ENCODE measurements around the gene SEMA5A. TPM values are rescaled to one million over a fixed set of nuclear protein-coding genes. Genes with fewer than 3 reads are reported as not detected.
A peak's percentile ranks its signal among the peaks of the same experiment; 100 is the strongest.

Gene SEMA5A
- total RNA-seq, 1 donor from 2014 or later: 9.3 TPM

DNA sequence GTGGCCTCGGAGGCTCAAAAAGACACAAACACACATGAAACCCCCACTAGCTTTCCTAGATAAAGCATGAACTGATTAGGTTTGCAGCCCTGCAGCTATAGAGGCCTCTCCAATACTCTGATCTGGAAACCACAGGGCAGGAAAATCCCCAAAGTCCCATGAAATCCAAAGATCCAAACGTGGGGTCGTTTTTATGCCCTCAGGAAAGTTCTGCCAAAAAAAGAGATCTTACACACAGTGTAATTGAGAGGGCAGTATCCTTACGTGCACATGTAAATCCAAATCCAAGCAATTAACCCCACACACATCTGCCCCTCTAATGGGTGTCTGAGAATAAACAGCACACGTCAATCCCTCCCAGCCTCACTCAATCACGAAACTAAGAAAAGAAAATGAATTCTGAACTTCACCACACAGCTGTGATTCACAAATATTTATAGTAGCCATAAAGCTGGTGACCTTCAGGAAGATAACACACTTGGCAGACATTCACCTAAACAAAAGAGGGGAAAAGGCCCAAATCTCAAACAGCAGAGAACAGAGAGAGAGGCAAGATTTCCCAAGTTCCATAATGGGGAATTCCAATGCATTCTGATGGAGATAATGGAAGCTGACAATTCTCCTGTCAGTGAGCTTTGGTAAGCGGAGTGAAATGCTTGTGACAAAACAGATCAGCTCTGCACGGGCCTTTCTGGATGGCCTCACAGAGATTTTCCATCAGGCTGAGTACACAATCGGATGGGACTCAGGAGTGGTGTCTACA is 114.2 kb downstream of the SEMA5A start:
- intact Hi-C loops (cut with DNase I): no loop called here
- peak overlapping the region; percentile 37 for H3K27ac ChIP-seq
- H3K4me1 ChIP-seq: peaks cover 14% of the 10 kb centered on the region
- DNase-seq (ENCODE audit: extremely low spot score in 2 of 2): no peak
- H3K4me3 ChIP-seq: no peak overlapping the region
- H3K9me3 ChIP-seq: no peaks in the 10 kb centered on the region
- H3K36me3 ChIP-seq: no peaks in the 10 kb centered on the region
- TF ChIP-seq POLR2A (IDR thresholded peaks at IDR 0.05) (no peak), POLR2AphosphoS5 (IDR thresholded peaks at IDR 0.05; ENCODE audit: insufficient read depth in 1 of 2, low read depth in 1 of 2) (no peak)
- TF ChIP-seq, protein P1, sequence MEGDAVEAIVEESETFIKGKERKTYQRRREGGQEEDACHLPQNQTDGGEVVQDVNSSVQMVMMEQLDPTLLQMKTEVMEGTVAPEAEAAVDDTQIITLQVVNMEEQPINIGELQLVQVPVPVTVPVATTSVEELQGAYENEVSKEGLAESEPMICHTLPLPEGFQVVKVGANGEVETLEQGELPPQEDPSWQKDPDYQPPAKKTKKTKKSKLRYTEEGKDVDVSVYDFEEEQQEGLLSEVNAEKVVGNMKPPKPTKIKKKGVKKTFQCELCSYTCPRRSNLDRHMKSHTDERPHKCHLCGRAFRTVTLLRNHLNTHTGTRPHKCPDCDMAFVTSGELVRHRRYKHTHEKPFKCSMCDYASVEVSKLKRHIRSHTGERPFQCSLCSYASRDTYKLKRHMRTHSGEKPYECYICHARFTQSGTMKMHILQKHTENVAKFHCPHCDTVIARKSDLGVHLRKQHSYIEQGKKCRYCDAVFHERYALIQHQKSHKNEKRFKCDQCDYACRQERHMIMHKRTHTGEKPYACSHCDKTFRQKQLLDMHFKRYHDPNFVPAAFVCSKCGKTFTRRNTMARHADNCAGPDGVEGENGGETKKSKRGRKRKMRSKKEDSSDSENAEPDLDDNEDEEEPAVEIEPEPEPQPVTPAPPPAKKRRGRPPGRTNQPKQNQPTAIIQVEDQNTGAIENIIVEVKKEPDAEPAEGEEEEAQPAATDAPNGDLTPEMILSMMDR (IDR thresholded peaks at IDR 0.05): no peak
- H3K27me3 ChIP-seq: no peaks in the 10 kb centered on the region

DNA sequence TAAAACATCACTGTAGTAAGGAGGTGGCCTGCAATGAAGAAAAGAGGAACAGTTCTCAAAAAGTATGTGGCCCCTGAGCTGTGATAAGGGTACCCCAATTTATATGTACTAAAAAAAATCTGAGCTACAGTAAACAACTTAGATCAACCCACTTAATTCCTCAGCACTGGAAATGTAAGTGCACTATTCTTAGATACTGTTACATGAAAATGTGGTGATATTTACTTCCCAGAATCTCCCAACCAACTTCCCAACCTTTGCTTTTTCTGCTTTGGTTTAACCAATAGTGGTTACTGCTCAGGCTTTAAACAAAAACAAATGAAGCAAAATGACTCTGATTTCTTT is 114.8 kb downstream of the SEMA5A start:
- peaks cover 14% of the 10 kb centered on the region for H3K4me1 ChIP-seq
- H3K9me3 ChIP-seq: no peaks in the 10 kb centered on the region
- TF ChIP-seq POLR2A (IDR thresholded peaks at IDR 0.05) (no peak), POLR2AphosphoS5 (IDR thresholded peaks at IDR 0.05; ENCODE audit: insufficient read depth in 1 of 2, low read depth in 1 of 2) (no peak)
- TF ChIP-seq, protein P1 (IDR thresholded peaks at IDR 0.05): no peak
- no peaks in the 10 kb centered on the region for H3K36me3 ChIP-seq
- H3K4me3 ChIP-seq: no peak overlapping the region
- intact Hi-C loops (cut with DNase I): no loop called here
- DNase-seq (ENCODE audit: extremely low spot score in 2 of 2): no peak
- H3K27ac ChIP-seq: peak overlapping the region; percentile 37
- no peaks in the 10 kb centered on the region for H3K27me3 ChIP-seq

DNA sequence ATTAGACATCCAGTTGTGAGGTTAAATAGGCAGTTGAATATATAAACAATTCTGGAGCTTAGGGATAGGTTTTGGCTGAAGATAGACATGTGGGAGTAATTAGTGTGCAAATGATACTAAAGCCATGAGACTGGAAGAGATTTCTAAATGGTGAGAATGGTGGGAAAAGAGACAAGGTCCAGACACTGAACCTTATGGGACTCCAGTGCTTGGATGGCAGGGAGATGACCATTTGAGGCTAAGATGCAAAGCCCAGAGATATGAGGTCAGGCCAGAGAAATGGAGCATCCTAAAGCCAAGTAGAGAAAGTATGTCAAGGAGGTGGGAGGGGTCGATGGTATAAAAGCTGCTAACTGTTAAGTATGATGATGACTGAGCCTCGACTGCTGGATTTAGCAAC is 115.6 kb downstream of the SEMA5A start:
- Histone ChIP-seq H3K36me3 (no peaks in the 10 kb centered on the region), H3K27ac (no peak overlapping the region), H3K27me3 (no peaks in the 10 kb centered on the region), H3K4me1 (peaks cover 14% of the 10 kb centered on the region), H3K4me3 (no peak overlapping the region), H3K9me3 (no peaks in the 10 kb centered on the region)
- intact Hi-C loops (cut with DNase I): no loop called here
- no peak for DNase-seq (ENCODE audit: extremely low spot score in 2 of 2)
- TF ChIP-seq, protein P1 (IDR thresholded peaks at IDR 0.05): no peak
- TF ChIP-seq POLR2AphosphoS5 (IDR thresholded peaks at IDR 0.05; ENCODE audit: insufficient read depth in 1 of 2, low read depth in 1 of 2): no peak
- TF ChIP-seq POLR2A (IDR thresholded peaks at IDR 0.05): no peak

DNA sequence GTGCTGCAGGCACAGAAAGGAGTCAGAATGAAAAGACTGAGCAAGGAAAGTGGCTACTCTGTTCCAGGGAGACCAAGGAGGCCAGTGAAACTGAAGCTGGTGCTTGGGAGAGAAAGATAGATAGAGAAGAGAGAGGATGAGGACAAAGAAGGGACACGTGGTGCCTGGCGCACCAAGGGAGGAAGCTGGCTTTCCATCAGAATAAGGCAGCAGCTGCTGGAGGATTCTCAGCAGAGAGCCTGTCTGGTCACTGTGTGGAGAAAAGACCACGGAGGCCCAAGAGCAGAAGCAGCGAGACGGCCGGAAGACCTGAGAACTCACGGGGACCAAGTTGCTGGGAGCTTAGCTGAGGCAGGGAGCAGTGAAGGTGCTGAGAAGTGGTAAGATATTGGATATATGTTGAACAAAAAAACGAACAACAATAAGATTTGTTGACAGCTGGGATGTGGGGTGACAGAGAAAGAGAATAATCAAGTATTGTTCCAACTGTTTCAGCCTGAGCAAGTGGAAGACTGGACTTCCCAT is 116.1 kb downstream of the SEMA5A start:
- Histone ChIP-seq H3K36me3 (no peaks in the 10 kb centered on the region), H3K27ac (no peak overlapping the region), H3K4me3 (no peak overlapping the region), H3K27me3 (no peaks in the 10 kb centered on the region), H3K9me3 (no peaks in the 10 kb centered on the region), H3K4me1 (peaks cover 14% of the 10 kb centered on the region)
- no peak for DNase-seq (ENCODE audit: extremely low spot score in 2 of 2)
- intact Hi-C loops (cut with DNase I): no loop called here
- TF ChIP-seq POLR2A (IDR thresholded peaks at IDR 0.05) (no peak), POLR2AphosphoS5 (IDR thresholded peaks at IDR 0.05; ENCODE audit: insufficient read depth in 1 of 2, low read depth in 1 of 2) (no peak)
- TF ChIP-seq, protein P1 (IDR thresholded peaks at IDR 0.05): no peak

DNA sequence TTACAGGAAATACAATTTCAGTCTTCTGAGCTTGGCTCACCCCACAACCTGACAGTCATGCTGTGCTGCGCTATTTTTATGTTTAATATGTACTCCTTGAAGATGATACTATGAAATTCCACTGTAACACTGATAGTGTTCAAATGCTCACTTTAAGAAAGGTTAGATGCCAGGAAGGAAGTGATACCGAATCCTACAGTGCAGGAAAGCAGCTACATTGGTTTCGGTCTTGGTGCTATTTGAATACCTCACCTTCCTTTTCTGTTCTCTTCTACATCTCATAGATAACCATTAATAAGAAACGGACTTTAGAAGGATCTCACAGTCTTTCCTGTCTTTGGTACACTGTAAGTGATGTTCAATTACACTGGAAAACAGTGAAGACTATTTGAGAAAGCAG is 117.6 kb downstream of the SEMA5A start:
- H3K9me3 ChIP-seq: no peaks in the 10 kb centered on the region

More for the DNA sequence above, 117.6 kb downstream of the SEMA5A start:
- H3K4me3 ChIP-seq: no peak overlapping the region
- DNase-seq (ENCODE audit: extremely low spot score in 2 of 2): no peak
- H3K27me3 ChIP-seq: no peaks in the 10 kb centered on the region
- no peak overlapping the region for H3K27ac ChIP-seq
- peaks cover 14% of the 10 kb centered on the region for H3K4me1 ChIP-seq
- intact Hi-C loops (cut with DNase I): no loop called here
- TF ChIP-seq POLR2A (IDR thresholded peaks at IDR 0.05) (no peak), POLR2AphosphoS5 (IDR thresholded peaks at IDR 0.05; ENCODE audit: insufficient read depth in 1 of 2, low read depth in 1 of 2) (no peak)
- TF ChIP-seq, protein P1 (IDR thresholded peaks at IDR 0.05): no peak
- H3K36me3 ChIP-seq: no peaks in the 10 kb centered on the region
